Measurements from ENCODE around the gene CIDEB. TPM values are rescaled to one million over a fixed set of nuclear protein-coding genes. Genes with fewer than 3 reads are reported as not detected.
"Not testable (repeated sequence)": the region's sequence is repeated elsewhere in the genome, so short reads cannot be mapped to it uniquely, and the experiment has no call there.

The CIDEB gene
- total RNA-seq, 1 donor from 2014 or later = 7.9 TPM

DNA sequence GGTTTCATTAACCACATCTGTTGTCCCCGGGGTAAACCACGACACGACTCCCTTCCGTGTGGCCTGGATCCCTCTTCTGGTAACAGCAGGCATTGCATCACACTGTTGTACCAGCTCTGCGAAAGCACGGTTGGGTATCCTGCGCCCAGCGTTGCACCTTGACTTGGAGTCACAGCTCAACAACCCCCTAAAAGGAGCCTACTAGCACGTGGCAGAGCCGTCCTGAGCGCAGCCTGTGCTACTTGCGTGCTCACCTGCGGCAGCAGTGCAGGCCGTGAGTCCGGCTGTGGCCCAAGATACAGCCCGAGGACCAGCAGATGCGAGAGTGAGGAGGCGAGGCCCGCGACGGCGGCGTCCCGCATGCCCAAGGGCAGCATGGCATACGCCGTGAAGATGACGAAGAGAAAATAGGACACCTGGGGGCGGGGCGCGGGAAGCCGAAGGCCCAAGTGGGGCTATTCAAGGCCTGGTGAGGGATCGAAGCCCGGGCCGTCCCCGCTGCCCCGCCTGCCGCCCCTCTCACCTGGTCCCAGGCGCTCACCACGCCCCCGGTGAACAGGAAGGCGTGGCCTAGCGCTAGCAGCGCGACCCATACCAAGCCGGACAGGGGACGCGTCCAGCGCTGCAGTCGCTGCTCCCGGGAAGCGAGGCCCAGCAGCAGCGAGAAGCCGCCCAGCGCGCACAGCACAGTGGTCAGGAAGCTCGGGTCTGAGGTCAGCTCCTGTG, 24.7 kb upstream of the CIDEB start:
- peak; percentile 73 for DNase-seq

DNA sequence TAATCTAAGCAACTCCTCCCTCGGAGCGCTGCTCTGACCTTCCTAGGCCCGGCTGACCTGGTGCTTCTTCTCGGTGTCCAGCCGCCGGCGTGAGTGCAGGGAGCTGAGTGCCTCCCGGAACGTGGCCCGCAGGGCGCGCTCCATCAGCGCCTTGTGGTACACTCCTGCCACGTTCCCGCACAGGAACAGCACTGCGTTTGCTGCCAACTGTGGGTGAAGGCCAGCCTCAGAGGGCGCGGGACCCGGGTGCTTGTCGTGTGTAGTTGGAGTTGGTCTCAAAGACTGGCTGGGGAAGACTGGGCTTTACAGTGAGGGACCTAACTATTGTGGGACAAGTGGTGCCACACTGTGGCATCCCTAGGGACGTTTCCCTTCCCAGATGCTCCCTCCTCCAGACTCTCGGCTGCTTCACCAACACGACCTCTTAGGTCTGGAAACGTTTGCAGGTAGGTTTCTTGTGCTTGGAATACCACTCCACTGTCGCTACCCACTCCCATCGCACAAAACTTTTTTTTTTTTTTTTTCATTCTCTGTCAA, 24.0 kb upstream of the CIDEB start:
- no peak for DNase-seq

DNA sequence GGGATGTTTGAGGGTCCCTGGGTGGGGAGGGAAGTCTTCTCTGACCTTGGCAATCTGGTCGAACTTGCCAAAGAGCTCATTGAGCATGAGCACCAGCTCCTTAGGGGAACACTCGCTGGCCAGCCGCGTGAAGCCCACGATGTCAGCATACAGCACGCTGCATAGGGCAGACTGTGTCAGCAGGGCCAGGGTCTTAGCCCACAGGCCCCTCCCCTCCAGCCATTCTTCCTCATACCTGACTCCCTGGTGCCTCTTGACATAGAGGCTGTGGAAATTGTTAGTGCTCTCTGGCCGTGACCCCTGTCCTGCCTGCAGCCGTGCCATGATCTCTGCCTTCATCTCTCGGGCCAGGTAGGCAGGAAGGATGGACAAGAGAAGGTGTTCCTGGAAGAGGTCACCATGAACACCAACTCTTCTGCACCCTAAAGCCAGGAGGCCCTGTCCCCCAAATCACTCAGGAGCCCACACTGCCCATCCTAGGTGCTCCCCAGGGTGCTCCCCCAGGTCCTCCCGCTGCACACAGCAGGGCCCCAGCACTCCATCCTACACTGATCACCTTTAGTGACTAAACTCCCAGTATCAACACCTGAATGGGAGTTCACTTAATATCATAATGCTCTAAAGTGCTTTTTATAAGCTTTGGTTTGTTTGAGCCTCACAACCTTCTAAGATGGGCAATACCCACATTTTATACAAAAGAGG, 23.3 kb upstream of the CIDEB start:
- no peak for DNase-seq

DNA sequence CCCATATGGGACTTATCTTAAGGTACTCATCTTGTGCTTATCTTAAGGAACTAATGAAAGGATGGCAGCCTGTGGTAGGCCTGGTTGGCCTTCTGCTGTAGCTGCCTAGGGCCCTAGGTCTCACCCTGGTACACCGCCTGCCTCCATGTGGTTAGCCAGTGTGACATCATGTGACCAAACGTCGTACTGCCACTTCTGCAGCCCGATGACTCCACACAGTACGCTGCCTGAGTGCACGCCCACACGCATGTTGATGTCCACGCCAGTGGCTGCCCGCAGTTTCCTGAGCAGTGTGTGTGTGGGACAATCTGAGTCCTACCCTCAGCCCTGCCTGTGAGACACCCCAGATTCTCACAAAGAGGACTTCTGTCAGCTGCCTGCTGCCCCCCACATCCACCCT, 22.0 kb upstream of the CIDEB start:
- DNase-seq = no peak

DNA sequence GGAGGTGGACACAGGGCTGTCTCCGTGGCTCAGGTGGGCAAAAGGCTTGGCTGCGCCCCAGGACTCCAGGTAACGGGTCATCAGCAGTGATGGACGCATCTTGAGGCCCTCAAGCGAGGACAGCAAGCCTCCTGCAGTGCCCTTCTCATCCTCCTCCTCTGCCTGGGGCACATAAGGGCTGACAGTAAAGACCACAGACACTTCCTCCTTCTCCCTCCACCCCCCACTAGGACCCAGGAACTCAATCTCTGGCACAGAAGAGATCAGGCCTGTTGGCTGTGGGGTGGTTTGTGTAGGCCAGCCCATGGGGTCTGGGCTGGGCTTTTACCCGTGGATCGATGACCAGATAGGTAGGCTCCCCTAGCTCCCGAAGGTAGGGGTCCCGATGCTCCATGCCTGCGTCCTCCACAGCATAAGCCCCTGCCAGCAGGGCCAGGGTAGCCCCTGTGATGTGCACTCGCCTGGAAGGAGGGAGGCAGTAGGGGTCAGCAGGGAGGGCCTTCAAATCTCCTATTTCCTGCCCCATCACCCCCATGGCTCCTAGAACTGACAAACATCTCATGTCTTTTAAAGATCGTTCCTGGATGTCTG, 21.4 kb upstream of the CIDEB start:
- DNase-seq = no peak

DNA sequence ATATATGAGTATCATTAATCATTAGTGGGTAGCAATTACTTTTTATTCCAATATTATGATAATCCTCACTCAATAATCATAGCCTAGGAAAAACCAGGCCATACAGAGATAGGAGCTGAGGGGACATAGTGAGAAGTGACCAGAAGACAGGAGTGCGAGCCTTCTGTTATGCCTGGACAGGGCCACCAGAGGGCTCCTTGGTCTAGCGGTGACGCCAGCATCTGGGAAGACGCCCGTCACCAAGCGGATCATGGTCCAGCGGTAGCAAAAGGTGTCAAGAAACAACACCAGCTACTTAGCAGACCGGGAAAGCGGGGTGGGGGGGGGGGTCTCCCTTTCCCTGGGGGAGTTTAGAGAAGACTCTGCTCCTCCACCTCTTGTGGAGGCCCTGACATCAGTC, 20.1 kb upstream of the CIDEB start:
- not testable (repeated sequence) for DNase-seq

DNA sequence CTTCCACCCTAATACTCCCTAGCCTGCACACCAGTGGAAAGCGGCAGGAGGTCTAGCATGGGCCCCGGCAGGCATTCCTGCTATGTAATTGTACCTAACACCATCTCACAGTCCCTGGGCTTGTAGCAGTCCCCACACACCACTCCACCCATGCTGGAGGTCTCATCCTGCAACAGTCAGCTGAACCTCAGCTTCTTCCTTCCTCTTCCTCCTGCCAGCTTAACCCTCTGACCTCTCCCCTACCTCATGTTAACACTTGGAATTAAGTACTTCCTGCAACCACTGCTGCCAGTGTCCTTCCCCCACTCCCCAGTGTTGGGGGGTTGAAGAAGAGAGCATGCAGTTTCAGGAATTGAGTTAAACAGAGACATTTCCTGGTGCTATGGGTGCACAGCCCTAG, 19.5 kb upstream of the CIDEB start:
- DNase-seq = no peak

DNA sequence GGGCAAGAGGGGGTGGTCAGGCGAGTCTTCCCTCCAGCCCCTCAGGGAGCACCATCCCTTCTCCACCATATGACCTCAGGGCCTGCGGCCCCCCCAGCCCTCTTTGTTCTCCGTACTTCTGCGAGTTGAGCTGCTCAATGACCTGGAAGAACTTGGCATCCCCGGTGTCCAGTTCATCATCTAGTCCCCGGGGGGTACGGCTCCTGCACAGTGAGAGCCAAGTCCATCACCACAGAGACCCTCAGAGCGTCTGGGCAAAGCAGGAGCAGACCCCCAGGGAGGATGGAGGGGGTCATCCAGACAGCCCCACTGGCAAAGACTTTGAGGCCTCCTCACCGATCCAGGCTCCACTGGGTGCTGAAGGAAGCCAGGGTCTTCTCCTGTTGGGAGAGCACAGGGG, 18.2 kb upstream of the CIDEB start:
- DNase-seq = no peak

DNA sequence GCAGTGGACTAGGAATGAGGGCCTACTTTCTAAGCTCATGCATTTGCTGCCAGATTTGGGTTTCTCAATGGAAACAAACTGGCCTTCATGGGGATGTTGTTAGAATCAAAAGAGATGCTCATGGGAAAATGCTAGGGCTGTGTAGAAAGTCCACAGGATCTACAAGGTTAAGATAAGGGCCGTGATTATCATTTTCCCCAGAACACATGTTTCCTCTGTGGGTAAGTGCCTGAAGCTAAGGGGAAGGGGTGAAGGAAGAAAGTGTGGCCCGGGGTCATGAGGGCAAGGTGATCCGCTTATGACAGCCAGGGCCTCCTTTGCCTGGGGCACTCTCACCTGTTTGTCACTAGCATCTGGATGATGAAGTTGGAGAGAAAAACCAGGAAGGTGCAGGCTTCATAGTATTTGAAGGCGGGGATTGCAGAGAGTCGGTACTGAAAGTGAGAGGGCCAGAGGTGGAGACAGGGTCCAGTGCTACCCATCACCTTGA, 17.3 kb upstream of the CIDEB start:
- no peak for DNase-seq

DNA sequence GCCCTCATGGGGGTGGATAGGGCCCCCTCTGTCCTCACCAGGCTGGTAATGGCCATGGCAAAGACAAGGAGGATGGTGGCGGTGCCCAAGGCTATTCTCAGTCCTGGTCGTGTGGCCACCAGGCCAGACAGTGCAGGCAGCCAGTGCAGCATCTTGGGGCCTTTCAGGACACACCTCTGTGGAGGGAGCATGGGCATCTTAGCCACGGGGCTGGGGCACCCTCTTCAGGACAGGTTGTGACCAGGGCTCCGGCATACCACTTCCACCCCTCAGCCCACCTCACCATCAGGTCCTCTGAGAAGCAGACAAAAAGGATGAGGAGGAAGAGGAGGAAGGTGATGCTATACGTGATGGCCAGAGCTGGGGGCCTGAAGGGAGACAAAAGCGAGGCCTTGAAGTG, 16.2 kb upstream of the CIDEB start:
- no peak for DNase-seq

DNA sequence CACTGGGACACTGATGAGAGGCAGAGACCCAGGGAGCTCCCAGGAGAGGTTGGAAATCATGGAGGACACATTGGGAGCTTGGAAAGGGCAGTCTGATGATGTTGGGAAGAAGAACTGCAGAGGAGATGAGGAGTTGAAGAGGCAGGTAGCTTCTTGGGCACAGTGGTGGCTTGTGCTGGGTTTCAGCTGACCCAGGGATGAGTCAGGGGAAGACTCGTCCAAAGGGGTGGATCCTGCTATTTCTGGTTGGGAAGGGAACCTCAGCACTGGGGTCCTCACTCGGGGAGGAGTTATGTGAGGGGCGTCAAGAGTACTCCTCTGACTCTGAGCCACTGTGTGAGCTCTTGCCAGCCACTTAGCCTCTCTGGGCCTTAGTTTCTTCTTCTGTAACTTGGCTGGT, 15.6 kb upstream of the CIDEB start:
- DNase-seq = no peak

DNA sequence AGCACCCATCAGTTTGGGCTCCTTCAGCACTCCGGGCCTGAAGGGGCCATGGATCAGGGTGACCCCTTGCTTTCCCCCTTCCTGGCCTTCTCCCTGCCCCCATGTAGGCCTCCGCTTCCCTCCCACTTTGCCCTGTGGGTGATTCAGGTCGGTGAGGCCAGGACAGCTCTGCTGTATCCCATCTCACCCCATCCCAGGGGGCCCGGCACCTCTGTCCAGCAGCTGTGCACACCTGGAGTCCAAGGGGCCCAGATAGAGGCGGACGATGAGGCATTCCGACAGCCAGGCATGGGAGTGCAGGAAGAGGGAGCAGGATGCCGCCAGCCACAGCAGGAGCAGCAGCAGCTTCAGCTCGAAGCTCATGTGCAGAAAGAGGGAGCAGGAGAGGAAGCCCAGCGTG, 14.9 kb upstream of the CIDEB start:
- no peak for DNase-seq

DNA sequence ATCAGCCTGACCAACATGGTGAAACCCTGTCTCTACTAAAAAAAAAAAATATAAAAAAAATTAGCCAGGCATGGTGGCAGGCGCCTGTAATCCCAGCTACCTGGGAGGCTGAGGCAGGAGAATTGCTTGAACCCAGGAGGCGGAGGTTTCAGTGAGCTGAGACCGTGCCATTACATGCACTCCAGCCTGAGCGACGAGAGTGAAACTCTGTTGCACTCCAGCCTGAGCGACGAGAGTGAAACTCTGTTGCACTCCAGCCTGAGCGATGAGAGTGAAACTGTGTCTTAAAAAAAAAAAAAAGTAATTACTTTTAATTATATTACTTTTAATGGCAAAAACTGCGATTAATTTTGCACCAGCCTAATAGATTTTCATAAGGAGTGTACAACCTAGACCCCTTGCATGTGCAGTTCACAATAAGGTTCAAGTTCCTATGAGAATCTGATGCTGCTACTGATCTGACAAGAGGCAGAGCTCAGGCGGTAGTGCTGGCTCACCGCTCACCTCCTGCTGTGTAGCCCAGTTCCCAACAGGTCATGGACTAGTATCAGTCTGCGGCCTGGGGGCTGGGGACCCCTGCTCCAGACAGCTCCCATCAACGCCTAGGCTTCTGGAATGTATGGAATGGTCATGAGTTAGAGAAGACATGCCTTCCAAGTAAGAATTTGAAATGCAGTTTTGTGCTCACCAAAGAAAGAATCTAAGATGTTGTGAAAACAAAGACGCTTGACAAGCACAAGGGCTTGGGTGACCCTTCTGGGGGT, 13.6 kb upstream of the CIDEB start:
- DNase-seq = no peak

DNA sequence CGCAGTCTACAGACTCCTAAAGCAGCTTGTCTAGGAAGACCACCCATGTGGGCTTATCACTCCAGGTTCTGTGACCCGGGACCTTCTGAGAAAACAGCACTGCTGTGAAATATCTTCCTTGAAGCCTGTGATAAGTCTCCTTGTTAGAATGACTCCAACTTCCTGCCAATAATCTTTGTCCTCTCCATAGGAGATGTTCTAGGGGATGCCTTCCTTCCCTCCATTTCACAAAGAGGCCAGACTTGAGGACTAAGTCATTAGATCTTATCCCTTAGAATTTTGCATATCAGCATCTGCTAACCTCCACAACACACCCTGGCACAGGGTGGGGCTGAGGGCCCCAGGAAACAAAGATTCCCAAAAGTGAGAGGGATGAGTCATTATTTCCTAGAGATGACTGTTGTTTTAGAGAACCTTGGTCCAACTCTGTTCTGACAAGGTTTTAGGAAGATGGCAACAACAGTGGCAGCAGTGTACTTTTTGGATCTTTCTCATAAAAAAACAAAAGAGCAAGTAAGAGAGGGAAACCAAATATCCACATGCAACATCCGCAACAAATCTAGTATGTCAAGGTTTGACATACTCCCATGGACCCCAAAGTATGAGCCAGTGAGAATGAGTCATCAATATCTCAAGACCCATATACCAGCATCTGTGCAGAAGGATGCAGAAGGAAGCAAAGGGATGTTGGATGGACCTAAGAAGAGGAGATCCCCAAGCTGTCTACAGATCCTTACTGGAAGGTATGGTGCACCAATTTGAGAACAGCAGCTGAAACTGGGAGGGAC, 9.6 kb upstream of the CIDEB start:
- no peak for DNase-seq

DNA sequence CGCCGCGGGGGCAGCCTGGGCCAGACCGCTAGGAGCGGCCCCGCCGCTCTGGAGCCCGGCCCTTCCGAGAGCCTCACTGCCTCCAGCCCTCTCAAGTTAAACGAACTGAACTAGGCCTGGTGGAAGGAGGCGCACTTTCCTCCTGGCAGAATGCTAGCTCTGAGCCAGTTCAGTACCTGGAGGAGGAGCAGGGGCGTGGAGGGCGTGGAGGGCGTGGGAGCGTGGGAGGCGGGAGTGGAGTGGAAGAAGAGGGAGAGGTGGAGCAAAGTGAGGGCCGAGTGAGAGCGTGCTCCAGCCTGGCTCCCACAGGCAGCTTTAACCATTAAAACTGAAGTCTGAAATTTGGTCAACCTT, 8.8 kb upstream of the CIDEB start:
- DNase-seq = no peak

DNA sequence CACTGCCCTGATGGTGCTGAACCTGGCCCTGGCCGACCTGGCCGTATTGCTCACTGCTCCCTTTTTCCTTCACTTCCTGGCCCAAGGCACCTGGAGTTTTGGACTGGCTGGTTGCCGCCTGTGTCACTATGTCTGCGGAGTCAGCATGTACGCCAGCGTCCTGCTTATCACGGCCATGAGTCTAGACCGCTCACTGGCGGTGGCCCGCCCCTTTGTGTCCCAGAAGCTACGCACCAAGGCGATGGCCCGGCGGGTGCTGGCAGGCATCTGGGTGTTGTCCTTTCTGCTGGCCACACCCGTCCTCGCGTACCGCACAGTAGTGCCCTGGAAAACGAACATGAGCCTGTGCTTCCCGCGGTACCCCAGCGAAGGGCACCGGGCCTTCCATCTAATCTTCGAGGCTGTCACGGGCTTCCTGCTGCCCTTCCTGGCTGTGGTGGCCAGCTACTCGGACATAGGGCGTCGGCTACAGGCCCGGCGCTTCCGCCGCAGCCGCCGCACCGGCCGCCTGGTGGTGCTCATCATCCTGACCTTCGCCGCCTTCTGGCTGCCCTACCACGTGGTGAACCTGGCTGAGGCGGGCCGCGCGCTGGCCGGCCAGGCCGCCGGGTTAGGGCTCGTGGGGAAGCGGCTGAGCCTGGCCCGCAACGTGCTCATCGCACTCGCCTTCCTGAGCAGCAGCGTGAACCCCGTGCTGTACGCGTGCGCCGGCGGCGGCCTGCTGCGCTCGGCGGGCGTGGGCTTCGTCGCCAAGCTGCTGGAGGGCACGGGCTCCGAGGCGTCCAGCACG, 8.2 kb upstream of the CIDEB start:
- no peak for DNase-seq

DNA sequence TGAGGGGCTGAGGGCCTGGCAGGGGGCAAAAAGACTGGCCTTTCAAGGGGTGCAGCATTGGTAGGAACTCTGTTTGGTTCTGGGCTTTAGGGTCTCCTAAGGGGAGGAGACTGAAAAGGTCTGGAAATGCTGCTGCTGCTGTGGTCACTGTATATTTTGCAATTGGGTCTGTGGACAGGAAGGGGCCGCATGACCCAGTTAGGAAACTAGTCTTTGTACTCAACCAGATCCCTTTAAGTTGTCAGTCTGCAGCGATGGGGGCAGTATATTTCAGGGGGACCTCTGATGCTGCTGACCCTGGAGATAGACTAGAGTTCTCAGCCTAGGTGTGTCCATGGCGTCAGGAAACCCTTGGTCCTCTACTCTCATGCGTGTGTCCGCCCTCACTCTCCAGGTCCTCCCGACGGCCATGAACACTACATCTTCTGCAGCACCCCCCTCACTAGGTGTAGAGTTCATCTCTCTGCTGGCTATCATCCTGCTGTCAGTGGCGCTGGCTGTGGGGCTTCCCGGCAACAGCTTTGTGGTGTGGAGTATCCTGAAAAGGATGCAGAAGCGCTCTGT, 7.5 kb upstream of the CIDEB start:
- DNase-seq = no peak

DNA sequence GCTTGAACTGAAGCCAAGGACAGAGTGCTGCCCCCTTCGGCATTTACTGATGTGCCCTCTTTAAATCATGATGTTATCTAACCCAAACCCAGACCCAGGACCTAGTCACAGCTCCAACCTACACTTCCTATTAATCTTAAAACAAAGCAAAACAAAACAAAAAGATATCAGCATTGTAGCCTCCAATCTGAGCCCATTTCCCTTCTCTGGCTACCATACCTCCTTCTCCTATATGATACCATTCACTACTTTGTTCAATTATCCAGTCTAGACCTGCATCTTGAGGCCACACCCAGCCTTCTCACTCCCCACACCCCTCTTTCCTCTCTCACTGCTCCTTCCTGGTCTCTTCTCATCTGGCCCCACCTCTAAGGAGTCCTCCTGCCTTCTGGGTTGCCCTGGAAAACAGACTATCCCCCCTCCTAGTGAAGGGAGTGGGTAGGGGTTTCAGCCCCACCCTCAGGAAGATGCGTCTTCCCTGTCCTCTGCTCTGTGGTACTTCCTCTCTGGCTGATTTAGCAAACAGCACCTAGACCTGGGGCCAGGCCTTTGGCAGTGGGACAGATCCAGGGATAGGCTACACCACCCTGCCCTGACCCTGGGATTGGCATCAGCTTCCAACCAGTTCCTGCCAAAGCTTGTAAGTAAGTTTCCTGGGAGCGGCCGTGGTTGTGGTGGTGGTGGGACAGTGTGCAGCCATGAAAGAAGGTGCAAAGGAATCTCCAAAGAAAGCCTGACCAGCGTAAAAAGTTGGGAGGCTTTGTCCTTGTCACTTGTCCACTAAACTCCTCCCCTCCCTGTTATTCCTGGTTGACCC, 6.8 kb upstream of the CIDEB start:
- no peak for DNase-seq

DNA sequence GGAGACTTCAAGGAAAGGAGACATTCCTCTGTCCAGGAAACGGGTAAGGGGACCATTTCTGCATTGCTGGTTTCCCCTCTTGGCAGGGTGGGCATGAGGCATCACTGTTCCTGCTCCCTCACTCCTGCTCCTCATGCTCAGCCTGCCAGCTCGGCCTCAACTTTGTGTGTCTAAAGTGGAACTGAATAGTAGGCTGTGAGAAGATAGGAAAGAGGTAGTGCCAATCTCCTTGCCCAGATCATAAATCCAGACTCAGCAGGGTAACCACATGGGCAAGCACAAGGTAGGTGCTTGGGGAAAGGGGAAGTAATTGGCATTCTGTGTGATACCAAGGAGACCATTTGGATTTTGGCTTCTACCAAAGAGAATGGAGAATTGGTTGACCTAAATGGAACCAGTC, 6.1 kb upstream of the CIDEB start:
- no peak for DNase-seq
